ENCODE data around the gene MTHFR. TPM values are rescaled to one million over a fixed set of nuclear protein-coding genes. Genes with fewer than 3 reads are reported as not detected.

MTHFR gene
- total RNA-seq, 1 donor from 2014 or later: 45.4 TPM

DNA sequence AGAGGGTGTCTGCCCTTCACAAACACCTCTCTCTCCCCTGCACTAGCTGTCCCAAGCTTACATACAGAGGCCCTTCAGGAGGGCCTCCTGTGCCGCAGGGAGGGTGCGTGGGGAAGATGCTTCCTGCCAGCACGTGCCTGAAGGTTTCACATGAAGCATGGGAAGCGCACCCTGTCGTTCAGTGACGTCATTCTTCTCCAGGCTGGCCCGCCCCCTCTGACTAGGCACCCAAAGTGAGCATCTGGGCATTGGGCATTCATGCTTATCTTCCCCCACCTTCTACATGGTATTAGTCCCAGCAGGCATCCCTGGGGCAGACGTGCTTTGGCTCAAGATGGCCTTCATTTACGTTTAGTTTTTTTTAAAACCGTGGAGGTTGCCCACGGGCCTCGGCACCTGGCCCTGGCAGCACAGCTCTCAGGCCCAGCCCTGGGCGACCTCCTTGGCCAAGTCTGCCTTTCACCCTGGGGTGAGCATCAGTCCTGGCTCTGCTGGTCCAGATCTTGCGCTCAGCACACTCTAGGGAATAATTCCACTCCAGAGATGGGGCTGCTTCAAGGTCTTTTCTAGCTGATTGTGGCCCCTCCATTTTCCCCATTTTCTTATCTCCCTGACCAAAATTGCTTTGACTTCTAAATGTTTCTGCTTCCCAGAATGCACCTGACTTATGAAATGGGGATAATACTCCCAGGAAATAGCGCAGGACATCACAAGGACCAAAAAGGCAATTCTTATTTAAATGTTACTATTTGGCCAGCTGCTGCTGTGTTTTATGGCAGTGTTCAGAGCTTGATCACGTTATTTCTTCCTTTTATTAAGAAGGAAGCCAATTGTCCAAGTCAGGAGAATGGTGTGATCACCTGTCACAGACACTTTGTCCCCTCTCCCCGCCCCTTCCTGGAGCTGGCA is 35.7 kb upstream of the MTHFR start:
- Histone ChIP-seq H3K9me3 (no peaks in the 10 kb centered on the region), H3K4me1 (peaks cover 12% of the 10 kb centered on the region), H3K4me3 (no peak overlapping the region), H3K36me3 (peaks cover 86% of the 10 kb centered on the region), H3K27ac (no peak overlapping the region), H3K27me3 (ENCODE audit: low read depth) (no peaks in the 10 kb centered on the region)
- intact Hi-C loops (cut with DNase I): no loop called here
- no peak for TF ChIP-seq CTCF (IDR thresholded peaks at IDR 0.05)
- ATAC-seq: no peak
- no peak for DNase-seq

- no peak overlapping the region for H3K4me3 ChIP-seq
- DNase-seq: no peak
- intact Hi-C loops (cut with DNase I): no loop called here
- no peaks in the 10 kb centered on the region for H3K27me3 ChIP-seq (ENCODE audit: low read depth)
- H3K27ac ChIP-seq: no peak overlapping the region
- peaks cover 99% of the 10 kb centered on the region for H3K36me3 ChIP-seq
- no peak for TF ChIP-seq CTCF (IDR thresholded peaks at IDR 0.05)
- peaks cover 12% of the 10 kb centered on the region for H3K4me1 ChIP-seq
- H3K9me3 ChIP-seq: no peaks in the 10 kb centered on the region
- ATAC-seq: no peak
Observed at GRCh38 chr1:11839727-11840705, 34.3 kb upstream of the MTHFR start.

- no peaks in the 10 kb centered on the region for H3K27me3 ChIP-seq (ENCODE audit: low read depth)
- no peak overlapping the region for H3K4me3 ChIP-seq
- ATAC-seq (peak; percentile 81 to 86), DNase-seq (peak; percentile 84)
- peaks cover 12% of the 10 kb centered on the region for H3K4me1 ChIP-seq
- no peak overlapping the region for H3K27ac ChIP-seq
- peaks cover 99% of the 10 kb centered on the region for H3K36me3 ChIP-seq
- intact Hi-C loops (cut with DNase I): no loop called here
- peak; percentile 98 for TF ChIP-seq CTCF (IDR thresholded peaks at IDR 0.05)
- no peaks in the 10 kb centered on the region for H3K9me3 ChIP-seq
Observed at GRCh38 chr1:11838349-11839272, 32.8 kb upstream of the MTHFR start.

DNA sequence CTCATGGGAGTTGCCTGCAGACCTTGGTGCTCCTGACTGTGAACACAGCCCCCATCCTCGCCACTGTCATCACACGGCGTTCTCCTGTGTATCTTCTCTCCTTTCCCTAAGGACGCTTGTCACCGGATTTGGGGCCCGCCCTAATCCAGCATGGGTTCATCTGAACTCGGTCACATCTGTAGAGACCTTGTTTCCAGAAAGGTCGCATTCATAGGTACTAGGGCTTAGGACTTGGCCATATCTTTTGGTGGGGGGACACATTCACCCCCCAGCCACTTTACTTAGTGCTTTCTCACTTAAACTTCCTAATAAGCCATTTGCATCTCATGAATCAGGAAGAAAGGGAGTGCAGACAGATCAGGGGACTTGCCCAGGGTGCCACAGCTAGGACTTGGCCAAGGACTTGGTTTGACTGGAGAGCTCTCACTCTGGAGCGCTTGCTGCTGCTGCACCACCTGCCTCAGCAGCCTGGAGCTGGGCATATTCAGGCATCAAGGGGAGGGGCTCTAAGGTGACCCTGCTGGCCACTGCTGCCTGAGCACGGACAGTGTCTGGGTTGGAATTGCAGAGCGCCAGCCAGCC is 32.1 kb upstream of the MTHFR start:
- no peaks in the 10 kb centered on the region for H3K9me3 ChIP-seq
- intact Hi-C loops (cut with DNase I): no loop called here
- ATAC-seq: peak in 1 of 2 donors; percentile 4
- H3K4me3 ChIP-seq: no peak overlapping the region
- no peak overlapping the region for H3K27ac ChIP-seq
- peaks cover 8% of the 10 kb centered on the region for H3K4me1 ChIP-seq
- TF ChIP-seq CTCF (IDR thresholded peaks at IDR 0.05): no peak
- peaks cover 100% of the 10 kb centered on the region for H3K36me3 ChIP-seq
- no peaks in the 10 kb centered on the region for H3K27me3 ChIP-seq (ENCODE audit: low read depth)
- DNase-seq: no peak
